Measurements from ENCODE around the gene ARRDC2. TPM values are rescaled to one million over a fixed set of nuclear protein-coding genes. Genes with fewer than 3 reads are reported as not detected.
"Not testable (repeated sequence)": the region's sequence is repeated elsewhere in the genome, so short reads cannot be mapped to it uniquely, and the experiment has no call there.

Gene ARRDC2
- polyA plus RNA-seq, 3 donors: 13.8 to 99.8 (median 23.9) TPM

DNA sequence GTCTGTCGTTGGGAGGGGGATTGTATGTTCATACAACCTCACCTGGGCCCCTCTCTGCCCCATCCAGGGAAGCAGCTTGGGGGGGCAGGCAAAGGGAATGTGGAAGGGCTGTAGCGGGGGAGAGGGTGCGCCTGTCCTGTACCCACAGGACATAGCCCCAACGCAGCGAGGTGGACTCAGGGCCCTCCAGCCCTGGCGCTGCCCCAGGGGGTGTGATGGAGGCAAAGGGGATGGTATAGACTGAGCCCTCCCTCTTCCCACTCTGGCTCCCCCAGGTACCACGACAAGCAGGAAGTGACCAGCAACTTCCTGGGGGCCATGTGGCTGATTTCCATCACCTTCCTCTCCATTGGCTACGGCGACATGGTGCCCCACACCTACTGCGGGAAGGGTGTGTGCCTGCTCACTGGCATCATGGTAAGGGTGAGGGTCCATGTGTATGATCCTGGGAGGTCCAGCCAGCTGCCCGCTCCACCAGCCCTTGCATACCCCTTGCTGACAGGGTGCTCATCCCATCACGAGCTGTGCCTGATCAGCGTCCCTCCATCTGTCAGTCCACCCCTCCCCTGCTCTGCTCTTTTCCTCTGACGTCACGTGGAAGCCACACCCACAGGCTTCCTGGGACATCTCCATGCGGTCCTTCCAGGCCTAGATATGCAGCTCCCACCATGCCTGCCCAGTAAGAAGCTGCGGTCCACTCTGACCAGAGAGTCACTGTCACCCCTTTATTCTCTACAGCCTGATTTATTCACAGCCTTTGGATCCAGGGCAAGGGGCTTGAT, 22.7 kb upstream of the ARRDC2 start:
- H3K9me3 ChIP-seq (replicated peaks in 1 of 2; ENCODE audit: control insufficient read depth in 1 of 2, insufficient read depth in 1 of 2, low read length in 2 of 2): no peaks in the 10 kb centered on the region
- peaks cover 0 to 2% (median 0%) of the 10 kb centered on the region in 7 donors for H3K9me3 Mint-ChIP-seq
- TF ChIP-seq, protein P1, sequence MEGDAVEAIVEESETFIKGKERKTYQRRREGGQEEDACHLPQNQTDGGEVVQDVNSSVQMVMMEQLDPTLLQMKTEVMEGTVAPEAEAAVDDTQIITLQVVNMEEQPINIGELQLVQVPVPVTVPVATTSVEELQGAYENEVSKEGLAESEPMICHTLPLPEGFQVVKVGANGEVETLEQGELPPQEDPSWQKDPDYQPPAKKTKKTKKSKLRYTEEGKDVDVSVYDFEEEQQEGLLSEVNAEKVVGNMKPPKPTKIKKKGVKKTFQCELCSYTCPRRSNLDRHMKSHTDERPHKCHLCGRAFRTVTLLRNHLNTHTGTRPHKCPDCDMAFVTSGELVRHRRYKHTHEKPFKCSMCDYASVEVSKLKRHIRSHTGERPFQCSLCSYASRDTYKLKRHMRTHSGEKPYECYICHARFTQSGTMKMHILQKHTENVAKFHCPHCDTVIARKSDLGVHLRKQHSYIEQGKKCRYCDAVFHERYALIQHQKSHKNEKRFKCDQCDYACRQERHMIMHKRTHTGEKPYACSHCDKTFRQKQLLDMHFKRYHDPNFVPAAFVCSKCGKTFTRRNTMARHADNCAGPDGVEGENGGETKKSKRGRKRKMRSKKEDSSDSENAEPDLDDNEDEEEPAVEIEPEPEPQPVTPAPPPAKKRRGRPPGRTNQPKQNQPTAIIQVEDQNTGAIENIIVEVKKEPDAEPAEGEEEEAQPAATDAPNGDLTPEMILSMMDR (IDR thresholded peaks at IDR 0.05): no peak
- no peaks in the 10 kb centered on the region for H3K27me3 ChIP-seq (ENCODE audit: control insufficient read depth in 2 of 2, insufficient read depth in 2 of 2, low read length in 2 of 2)
- H3K27ac ChIP-seq (ENCODE audit: low read depth in 1 of 2, low read length in 2 of 2): no peak overlapping the region
- H3K36me3 Mint-ChIP-seq: no peaks in the 10 kb centered on the region
- no peaks in the 10 kb centered on the region for H3K4me1 ChIP-seq (ENCODE audit: control insufficient read depth in 1 of 2, insufficient read depth in 2 of 2, low read length in 2 of 2)
- no peak overlapping the region for H3K9ac ChIP-seq (ENCODE audit: insufficient read depth, low read length, poor library complexity, severe bottlenecking)
- H3K4me3 Mint-ChIP-seq: no peak overlapping the region
- H2AFZ ChIP-seq (ENCODE audit: insufficient read depth, low read depth, low read length, poor library complexity, severe bottlenecking): no peak overlapping the region
- DNase-seq: no peak
- intact Hi-C loops (cut with micrococcal nuclease): no loop called here
- no peak overlapping the region for H3K4me3 ChIP-seq (replicated peaks in 1 of 3; ENCODE audit: low read depth in 2 of 3, low read length in 3 of 3)
- H3K4me1 Mint-ChIP-seq: peaks cover 3% of the 10 kb centered on the region
- 70% methylated on average over 7 of the region's 17 CpGs for WGBS (ENCODE audit: insufficient coverage)
- peaks cover 5 to 9% (median 6%) of the 10 kb centered on the region in 3 donors for H3K27me3 Mint-ChIP-seq (ENCODE audit: low read depth in 3 of 3)
- no peaks in the 10 kb centered on the region for H4K20me1 ChIP-seq (ENCODE audit: insufficient read depth, low read length)
- H3K27ac Mint-ChIP-seq: peak overlapping the region in 1 of 7 donors; percentile 23
- H3K36me3 ChIP-seq (replicated peaks in 1 of 2; ENCODE audit: control insufficient read depth in 1 of 2, insufficient read depth in 2 of 2, low read length in 2 of 2): no peaks in the 10 kb centered on the region
- H3K79me2 ChIP-seq (ENCODE audit: insufficient read depth, low read length): no peaks in the 10 kb centered on the region
- H3K4me2 ChIP-seq (replicated peaks; ENCODE audit: extremely low read depth, low read length, poor library complexity, severe bottlenecking): no peak overlapping the region

DNA sequence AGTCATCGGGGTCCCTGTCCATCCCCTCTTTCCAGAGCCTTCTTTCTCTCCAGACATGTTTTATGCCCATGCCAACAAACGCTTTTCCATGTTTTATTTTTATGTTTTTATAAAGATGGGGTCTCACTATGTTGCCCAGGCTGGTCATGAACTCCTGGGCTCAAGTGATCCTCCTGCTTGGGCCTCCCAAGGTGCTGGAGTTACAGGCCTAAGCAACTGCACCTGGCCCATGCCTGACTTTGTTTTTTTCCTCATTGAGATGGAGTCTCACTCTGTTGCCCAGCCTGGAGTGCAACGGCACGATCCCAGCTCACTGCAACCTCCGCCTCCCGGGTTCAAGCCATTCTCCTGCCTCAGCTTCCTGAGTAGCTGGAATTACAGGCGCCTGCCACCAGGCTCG, 21.4 kb upstream of the ARRDC2 start:
- H3K27ac ChIP-seq (ENCODE audit: low read depth in 1 of 2, low read length in 2 of 2); H3K36me3 Mint-ChIP-seq; H3K9me3 ChIP-seq (replicated peaks in 1 of 2; ENCODE audit: control insufficient read depth in 1 of 2, insufficient read depth in 1 of 2, low read length in 2 of 2); H3K9ac ChIP-seq (ENCODE audit: insufficient read depth, low read length, poor library complexity, severe bottlenecking); H4K20me1 ChIP-seq (ENCODE audit: insufficient read depth, low read length); DNase-seq; H3K27ac Mint-ChIP-seq; H3K4me1 Mint-ChIP-seq; H3K4me1 ChIP-seq (ENCODE audit: control insufficient read depth in 1 of 2, insufficient read depth in 2 of 2, low read length in 2 of 2); H3K36me3 ChIP-seq (replicated peaks in 1 of 2; ENCODE audit: control insufficient read depth in 1 of 2, insufficient read depth in 2 of 2, low read length in 2 of 2); H2AFZ ChIP-seq (ENCODE audit: insufficient read depth, low read depth, low read length, poor library complexity, severe bottlenecking); H3K79me2 ChIP-seq (ENCODE audit: insufficient read depth, low read length); H3K4me3 ChIP-seq (replicated peaks in 1 of 3; ENCODE audit: low read depth in 2 of 3, low read length in 3 of 3); intact Hi-C loops (cut with micrococcal nuclease); H3K9me3 Mint-ChIP-seq; H3K27me3 ChIP-seq (ENCODE audit: control insufficient read depth in 2 of 2, insufficient read depth in 2 of 2, low read length in 2 of 2); H3K4me2 ChIP-seq (replicated peaks; ENCODE audit: extremely low read depth, low read length, poor library complexity, severe bottlenecking); H3K27me3 Mint-ChIP-seq (ENCODE audit: low read depth in 3 of 3); H3K4me3 Mint-ChIP-seq: not testable (repeated sequence)
- WGBS (ENCODE audit: insufficient coverage): 79% methylated on average over 7 of the region's 8 CpGs

Data from CD14-positive monocyte (primary cell).